Measurements from ENCODE around the gene KRT15. TPM values are rescaled to one million over a fixed set of nuclear protein-coding genes. Genes with fewer than 3 reads are reported as not detected.

KRT15 gene
- total RNA-seq (2014; rRNA removed; shearing (Covaris generic)): 0.51 and 3.1 TPM in 2 replicates

DNA sequence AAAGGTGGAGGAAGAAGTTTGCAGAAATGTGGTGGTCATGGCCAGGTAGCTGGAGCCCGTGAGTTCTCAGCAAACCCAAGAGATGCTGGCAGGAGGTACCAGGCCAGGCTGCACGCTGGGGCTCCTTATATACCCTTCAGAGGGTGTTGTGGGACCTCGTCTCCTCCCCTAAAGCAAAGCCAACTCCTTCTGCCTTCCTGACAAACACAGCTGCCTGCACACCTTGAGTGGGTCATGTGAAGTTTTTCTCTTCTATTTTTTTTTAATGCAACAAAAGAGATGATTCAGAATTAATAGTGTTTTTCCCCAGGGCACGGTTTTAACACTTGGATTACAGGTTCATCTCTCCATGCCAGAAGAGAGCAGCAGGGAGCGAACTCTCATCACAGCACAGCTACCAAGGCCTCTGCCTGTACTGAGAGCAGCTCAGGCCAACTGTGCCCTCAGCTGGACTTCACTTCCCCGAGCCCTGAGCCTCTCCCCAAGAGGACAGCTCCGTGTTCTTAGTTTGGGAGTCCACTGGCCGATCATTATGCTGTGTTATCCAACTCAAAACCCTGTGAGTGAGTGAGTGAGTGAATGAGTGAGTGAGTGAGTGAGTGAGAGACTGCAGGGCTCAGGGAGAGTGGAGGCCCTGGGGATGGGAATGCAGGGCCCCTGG, at the start of gene KRT15:
Gene KRT15, minus strand, starts transcription at position 102 of the 661 bp plus-strand sequence. Its CDS starts 63 bp downstream, at position 39.
- peak; percentile 59 for DNase-seq (ENCODE audit: low read depth)

DNA sequence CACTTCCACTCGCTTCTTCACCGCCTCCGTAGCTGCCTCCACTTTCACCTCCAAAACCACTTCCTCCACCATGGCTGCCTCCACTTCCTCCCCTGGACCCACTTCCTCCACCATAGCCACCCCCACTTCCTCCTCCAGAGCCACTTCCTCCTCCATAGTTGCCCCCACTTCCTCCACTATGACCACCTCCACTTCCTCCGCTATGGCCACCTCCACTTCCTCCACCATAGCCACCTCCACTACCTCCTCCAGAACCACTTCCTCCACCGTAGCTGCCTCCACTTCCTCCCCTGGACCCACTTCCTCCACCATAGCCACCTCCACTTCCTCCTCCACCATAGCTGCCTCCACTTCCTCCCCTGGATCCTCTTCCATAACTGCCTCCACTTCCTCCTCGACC, 48.6 kb upstream of the KRT15 start:
- no peak for DNase-seq (ENCODE audit: low read depth)

DNA sequence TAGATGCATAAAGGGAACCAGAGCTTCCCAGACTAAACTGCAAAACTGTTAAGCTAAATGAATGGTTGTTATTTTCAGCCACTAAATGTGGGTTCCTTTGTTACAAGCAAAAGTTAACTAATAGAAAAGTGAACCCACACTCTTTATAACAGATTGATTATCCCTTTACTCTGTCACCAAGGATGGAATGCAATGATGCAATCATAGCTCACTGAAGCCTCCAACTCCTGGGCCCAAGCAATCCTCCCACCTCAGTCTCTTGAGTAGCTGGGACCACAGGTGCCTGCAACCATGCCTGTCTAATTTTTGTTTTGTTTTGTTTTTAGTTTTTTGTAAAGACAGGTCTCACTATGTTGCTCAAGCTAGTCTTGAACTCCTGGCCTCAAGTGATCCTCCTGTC, 46.6 kb upstream of the KRT15 start:
- no peak for DNase-seq (ENCODE audit: low read depth)

DNA sequence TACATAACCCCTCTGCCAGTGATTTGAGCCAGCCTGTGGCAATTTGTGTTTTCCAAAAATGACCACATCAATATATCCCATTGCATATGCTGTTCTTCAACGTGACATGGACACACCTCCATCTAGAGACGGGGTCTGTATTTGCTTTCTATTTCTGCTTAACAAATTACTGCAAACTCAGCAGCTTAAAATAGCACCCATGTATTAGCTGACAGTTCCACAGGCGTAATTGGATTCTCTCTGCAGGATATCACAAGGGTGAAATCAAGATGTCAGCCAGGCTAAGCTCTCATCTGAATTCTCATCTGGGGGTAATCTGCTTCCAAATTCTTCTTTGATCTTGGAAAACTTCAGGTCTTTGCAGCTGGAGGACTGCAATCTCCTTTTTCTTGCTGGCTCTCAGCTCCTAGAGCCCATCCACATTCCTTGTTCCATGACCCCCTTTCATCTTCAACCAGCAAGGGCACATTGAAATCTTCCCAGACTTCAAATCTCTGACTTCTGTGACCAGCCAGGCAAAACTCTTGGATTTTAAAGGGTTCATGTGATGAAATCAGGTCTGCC, 45.0 kb upstream of the KRT15 start:
- no peak for DNase-seq (ENCODE audit: low read depth)

DNA sequence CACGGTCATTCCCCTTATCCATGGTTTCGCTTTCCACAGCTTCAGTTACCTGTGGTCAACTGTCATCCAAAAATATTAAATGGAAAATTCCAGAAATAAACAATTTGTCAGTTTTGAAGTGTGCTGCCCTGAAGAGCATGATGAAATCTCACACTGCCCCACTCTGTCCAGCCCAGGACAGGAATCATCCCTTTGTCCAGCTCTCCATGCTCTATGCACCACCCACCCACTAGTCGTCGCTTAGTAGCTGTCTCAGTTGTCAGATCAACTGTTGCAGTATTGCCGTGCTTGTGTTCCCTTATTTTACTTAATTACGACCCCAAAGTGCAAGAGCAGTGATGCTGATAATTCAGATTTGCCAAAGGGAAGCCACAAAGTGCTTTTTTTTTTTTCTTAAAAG, 42.9 kb upstream of the KRT15 start:
- DNase-seq (ENCODE audit: low read depth): no peak

DNA sequence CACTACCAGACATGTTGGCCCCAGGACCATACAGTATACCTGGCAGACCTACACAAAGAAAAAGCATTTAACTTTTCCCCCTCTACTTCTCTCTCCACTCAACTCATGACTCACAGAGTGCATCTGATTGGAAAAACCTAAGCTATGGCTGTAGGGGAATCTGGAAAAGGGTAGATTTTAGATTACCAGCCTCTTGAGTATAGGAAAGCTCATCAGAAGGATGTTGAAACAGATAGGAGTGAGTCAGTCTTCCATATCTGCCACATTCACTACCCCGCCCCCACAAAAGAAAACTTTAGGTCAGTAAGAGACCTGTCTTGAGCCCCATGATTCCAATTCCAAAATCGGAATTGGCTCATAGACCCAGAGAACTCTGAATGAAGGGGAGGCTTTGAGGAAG, 40.9 kb upstream of the KRT15 start:
- peak; percentile 34 for DNase-seq (ENCODE audit: low read depth)

DNA sequence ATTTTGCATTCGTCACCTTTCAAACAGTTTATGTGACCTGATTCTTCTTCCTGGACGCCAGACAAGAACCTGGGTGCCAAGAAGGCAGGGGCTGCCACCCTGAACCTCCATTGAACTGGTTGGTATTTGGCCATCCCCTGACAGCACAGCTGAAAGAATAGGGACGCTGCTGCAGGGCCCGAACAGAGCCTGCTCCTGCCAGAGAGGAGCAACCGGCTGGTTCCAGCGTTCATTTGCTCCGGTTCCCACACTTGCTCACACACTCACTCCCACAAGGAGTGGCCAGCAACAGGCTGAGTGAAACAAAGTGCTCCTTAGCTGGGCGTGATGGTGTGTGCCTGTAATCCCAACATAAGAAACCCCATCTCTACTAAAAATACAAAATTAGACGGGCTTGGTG, 38.2 kb upstream of the KRT15 start:
- no peak for DNase-seq (ENCODE audit: low read depth)

DNA sequence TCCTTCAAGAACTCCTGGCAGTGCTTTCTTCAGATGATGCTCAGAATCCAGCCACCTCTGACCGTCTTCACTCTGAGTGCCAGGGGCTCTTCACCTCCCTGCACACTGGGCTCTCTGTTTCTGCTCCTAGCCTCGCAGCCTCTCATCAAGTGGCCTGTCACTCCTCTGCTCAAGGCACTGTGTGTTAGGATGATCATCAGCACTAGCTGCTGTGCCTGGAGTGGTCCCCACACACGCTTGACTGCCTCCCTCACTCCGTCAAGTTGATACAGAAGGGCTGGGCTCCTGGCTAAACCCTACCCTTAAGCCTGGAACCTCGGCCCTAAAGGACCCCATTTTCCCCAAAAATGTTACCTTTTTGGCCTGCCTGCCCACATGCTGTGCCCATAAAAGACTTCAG, 37.6 kb upstream of the KRT15 start:
- no peak for DNase-seq (ENCODE audit: low read depth)

DNA sequence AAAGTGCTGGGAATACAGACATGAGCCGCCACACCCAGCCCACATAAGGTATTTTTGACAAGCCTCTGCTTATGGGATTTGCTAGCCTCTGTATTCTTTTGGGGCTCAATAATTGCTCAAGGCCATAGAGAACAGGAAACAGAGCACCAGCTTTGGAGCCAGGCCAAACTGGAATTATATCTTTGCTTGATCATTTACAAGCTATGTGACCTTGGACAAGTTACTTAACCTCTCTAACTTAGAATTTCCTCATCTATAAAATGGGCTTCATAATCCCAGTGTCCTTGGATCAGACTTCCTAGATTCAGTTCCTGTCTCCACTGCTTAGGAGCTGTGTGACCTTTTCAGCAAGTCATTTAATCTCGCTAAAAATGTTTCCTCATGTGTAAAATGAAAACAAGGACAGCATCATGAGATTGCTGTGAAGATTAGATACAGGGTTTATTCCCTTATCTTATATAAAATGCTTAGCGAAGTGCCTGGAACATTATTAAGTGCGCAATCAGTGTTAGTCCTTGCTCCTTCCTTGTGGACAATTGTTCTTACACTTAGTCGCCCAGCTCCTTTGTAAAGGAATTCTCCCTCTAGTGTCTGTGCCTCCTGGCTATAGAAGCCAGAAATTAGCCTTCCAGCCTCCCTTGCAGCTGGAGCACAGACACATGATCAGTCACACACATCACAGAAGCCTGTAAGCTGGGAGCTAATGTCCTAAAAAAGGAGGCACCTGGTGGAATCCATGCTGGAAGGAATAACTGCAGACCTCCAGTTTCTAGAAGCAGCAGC, 36.6 kb upstream of the KRT15 start:
- no peak for DNase-seq (ENCODE audit: low read depth)

DNA sequence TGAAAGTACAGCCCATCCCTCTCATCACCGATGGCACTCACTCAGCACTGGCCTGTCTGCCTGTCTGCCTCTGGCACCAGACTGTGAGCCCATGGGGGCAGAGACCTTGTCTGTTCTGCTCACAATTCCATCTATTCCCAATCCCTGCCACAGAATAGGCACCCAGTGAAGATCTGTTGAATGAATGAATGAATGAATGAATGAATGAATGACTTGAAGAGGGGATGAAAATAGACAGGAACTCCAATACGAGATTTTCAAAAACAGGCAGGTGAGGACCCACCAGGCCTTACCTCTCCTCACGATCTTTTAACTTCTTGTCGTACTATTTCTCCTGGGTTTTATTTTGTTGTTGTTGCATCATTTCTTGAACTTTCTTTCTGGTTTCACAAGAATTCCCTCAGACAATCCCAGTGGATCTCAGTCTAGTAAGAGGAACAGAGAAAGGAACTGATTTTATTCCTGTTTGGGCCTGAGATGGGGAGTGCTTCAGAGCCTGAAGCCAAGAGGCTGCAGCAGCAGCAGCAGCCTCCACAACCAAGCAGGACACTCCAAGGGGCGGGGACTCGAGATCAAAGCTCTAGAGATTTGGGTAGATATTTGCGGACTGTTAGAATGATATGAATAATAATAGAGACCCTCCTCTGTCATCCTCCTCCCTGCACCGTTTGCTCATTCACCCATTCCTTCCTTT, 35.4 kb upstream of the KRT15 start:
- no peak for DNase-seq (ENCODE audit: low read depth)

DNA sequence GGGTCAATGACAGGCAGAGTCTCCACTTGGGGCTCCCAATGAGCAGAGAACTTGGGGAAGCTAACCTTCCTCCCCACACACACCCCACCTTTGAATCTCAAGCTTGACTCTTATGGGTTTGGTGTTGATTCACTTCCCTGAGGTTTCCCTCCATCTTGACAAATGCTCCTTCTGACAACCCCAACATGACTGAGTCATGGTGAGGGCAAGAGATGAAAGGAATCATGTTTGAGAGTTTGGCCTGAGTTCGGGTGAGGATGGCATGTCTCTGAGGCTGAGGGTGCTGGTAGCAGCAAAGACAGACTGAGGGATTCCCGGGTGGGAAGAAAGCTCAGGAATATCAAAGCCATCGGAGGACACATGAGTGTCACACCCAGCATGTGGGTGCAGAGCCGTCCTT, 34.5 kb upstream of the KRT15 start:
- DNase-seq (ENCODE audit: low read depth): peak; percentile 50

DNA sequence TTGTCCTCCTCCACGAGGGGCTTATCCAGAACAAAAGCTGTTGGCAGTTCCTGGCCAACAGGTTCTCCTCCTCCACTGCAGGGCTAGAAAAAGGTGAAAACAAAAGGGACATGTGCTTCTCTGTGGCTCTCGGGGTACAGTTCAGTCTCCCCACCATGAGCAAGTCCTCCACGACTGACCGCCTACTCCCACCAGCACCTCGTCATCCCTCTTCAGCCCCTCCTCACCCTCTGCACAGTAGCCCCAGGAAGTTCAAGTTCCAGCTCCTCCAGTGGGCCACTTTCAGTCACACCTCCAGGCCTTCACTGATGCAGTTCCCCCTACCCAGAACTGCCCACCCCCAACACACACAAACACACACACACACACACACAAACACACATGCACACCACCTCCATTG, 33.8 kb upstream of the KRT15 start:
- no peak for DNase-seq (ENCODE audit: low read depth)

DNA sequence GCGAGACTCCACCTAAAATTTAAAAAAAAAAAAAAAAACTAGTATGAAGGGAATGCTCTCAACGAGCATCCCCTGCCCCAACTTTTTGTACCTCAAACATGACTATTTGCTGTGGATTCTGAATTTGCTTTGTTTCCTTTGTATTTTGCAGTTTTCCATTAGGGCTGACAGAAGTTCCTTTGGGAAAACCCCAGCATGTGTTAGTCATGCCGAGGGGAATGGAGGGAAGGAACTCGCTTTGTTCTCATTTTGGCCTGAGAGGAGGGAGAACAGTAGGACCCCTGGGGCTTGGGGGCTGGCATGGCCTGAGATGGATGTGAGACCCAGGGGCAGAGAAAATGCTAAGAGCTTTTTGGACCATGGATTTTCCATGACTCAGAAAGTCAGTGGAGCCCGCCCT, 32.7 kb upstream of the KRT15 start:
- DNase-seq (ENCODE audit: low read depth): peak; percentile 56

DNA sequence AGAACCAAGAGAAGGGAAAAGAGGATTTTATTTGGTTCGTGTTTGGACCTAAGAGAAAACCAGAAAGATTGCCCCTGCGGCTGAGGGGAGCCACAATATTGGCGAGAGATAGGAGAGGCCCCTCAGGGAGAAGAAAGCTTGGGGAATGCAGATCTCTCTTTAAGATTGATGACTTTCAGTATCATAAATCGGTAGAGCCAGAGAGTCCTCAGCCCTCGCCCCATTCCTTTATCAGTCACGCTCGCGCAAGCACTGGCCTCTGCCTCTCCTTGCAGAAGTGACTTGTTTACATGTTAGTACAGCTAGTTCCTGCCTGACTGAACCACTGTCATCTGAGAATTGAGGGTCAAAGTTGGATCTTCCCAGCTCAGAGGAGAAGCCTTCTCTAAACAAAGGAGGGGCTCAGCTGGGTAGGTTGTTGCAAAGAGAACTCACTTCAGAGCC, 30.9 kb upstream of the KRT15 start:
- DNase-seq (ENCODE audit: low read depth): no peak

DNA sequence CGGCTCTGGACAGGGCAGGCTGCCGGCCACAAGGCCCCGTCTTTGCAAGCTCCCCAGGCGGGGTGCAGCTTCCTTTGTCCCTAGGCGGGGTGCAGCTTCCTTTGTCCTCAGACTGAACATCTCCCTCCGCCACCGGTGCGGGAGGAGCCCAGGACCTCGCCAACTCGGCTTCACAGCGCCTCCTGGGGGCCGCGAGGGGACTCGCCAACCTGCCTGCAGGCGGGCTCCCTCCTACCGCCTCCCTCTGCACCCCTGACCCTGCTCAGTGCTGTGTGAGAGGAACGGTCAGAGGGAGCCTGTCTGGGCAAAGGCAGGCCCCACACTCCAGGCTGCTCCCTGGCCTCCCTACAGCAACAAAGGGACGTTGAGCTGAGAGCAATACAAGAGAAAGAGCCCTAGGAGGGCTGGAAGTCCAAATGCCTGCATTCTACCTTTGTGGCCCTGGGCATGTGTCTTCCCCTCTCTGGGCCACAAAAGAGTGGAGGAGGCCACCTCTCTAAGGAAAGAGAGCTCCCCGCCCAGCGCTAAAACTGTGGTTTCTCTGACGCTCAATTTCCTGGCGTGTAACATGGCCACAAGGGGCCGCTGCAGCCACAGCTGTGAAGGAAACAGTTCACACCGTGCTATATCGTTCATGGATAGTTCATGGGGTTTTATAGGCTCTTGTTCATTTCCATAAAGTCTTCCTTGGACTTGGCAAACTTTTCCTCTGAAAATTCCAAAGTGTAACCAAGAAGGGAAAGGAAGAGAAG, 30.3 kb upstream of the KRT15 start:
- peak; percentile 93 for DNase-seq (ENCODE audit: low read depth)

DNA sequence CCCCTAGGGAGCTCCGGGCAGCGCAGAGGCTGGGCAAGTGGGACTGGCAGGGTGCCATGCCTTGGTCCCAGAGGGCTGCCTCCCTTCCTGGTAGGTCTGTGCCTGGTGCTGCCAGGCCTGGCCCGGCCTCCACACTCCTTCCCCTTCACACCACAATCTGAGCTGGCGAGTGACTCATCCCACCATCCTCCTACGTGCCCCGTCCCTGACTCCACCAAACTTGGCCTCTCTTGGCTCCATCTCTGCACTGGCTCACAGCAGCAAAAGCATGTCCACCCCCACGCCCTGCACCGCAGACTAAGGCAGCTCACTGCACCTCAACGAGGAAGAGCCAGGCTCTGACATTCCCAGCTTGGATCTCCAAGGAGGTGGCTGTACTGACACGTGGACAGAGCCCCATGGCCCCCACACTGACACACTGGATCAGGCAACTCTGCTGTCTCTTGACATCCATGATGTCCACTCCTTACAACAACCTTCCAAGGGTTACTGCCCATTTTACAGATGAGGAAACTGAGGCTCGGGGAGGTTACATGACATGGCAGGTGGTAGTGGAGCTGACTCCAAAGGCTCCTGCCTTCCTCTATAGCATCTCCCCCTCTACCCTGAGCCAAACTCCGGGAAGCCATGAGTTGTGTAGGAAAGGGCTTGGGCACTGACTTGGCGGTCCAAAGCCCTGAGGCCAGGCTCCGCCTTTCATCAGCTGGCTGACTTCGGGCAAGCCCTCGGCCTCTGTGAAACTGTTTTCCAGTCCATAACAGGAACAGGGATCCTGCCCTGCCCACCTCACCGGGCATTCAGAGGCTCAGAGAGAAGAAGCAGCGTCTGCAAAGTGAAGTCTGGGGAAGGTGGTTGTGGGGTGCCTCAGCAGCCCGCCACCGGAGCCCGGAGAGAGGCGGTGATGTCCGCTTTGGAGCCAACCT, 29.5 kb upstream of the KRT15 start:
- DNase-seq (ENCODE audit: low read depth): peak; percentile 100

DNA sequence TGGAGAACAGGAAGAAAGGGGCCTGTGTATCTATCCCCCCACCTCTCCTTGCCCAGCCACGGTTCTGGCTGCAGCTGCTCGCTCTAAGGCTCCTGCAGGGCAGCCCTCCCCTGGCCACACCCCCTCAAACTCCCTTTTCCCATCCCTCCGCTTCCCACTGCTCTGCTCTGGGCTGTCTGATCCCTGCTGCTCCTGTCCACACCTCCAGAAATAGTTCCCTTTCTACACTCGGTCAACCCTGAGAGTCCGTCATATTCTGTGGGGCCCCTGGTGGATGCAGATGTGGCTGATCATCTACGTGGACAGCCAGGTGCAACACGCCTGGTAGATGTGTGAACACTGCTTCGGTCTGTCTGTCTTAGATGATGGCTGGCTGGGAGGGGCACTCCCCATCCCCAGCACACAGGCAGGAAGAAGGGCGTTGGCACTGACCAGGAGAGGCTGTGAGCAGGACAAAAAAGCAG, 28.7 kb upstream of the KRT15 start:
- DNase-seq (ENCODE audit: low read depth): no peak

DNA sequence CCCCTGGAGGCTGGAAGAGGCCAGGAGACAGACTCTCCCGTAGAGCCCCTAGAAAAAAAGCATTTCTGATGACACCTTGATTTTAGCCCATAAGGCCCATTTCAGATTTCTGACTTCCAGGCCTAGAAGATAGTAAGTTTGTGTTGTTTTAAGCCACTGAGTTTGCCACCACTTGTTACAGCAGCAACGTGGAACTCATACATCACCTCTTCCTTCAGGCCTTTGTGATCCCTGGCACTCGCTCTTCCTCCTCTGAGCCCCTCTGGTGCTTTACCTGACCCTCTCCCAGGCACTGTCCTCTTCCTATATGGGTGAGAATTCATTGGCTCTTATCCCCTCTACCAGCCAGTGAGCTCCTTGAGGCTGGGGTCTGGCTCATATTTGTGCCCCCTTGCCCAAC, 28.1 kb upstream of the KRT15 start:
- DNase-seq (ENCODE audit: low read depth): no peak

DNA sequence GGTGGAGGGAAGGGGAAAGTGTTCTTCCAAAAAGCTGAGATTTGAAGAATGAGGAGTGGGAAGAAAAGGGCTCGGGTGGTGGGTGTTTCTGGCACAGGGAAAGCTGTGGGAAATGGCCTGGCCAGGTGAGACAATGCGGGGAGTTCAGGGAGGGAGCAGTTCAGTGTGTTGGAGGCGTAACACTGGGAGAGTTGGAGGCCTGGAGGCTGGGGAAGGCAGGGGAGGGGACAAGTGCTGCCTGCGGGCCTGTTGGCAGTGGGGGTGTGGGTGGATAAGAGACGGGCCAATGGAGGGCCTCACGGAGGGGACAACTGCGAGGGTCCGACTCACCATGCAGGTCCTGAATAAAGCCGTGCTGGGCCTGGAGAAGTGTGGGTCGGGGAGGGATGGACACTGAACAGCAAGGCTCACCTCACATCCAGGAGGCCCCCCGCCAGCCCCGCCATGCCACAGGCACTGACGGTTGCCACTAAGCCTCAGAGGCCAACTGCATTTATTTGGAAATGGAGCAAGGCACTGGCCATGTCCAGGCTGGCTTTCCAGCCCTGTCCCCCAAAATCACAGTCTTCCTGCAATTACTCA, 27.2 kb upstream of the KRT15 start:
- no peak for DNase-seq (ENCODE audit: low read depth)

DNA sequence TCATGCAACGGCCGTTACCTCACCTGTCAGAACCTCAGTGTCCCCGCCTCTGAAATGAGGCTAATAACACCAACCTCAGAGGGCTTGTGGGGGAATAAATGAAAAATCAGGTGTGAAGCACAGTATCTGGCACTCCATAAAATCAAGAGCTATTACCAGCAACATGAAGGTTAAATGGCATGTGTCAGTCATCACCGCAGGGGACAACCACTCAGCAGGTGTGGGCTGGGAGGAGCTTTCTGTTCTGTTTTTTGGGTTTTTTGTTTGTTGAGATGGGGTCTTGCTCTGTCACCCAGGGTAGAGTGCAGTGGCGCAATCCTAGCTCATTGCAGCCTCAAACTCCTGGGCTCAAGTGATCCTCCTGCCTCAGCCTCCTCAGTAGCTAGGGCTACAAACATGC, 26.2 kb upstream of the KRT15 start:
- DNase-seq (ENCODE audit: low read depth): no peak

Measured in Daoy (cell line).